AG08395 (cell line): ENCODE results near the gene TOM1L2.
"Not testable (repeated sequence)": the region's sequence is repeated elsewhere in the genome, so short reads cannot be mapped to it uniquely, and the experiment has no call there.

Experiments used
- DNase-seq: peaks from one replicate; pipeline ENCODE4 v3.0.0; 2012; ENCODE audit warnings: mixed read lengths, low spot score

The TOM1L2 gene

GRCh38 chr17:17818088-17818526, 154.1 kb downstream of the TOM1L2 start:
- peak; percentile 62 for DNase-seq

- no peak for DNase-seq
Observed at GRCh38 chr17:17817552-17817947, 154.7 kb downstream of the TOM1L2 start.

DNA sequence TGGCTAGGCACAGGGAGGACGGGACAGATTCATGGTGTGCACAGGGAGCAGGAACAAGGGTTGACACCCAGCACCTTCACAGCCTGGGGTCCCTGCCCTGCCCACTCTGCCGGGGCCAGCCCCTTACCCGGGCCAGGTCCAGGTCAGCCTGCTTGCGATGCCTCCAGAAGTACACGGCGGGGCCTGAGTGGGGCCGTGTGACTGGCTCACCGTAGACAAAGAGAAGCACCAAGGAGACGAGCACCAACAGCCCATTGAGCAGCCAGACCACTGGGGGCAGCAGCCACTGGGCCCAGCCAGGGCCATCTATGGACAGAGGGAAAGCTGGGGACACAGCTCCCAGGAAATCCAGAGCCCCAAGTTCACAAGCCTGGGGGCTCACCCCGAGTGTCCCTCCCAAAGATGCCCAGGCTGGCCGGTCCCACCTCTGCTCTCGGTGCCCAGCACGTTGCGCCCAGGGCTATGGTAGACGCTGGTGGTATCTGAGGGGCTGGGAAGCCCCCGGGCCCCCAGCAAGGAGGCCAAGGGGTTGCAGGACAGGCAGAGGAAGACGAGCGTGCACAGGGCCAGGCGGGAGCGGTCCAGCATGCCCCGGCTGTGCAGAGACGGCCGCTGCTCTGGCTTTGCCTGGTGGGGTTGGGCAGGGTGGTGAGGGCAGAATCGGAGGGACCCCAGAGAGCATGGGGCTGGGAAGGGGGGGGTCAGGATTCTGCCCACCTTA, 155.2 kb downstream of the TOM1L2 start:
- no peak for DNase-seq

DNA sequence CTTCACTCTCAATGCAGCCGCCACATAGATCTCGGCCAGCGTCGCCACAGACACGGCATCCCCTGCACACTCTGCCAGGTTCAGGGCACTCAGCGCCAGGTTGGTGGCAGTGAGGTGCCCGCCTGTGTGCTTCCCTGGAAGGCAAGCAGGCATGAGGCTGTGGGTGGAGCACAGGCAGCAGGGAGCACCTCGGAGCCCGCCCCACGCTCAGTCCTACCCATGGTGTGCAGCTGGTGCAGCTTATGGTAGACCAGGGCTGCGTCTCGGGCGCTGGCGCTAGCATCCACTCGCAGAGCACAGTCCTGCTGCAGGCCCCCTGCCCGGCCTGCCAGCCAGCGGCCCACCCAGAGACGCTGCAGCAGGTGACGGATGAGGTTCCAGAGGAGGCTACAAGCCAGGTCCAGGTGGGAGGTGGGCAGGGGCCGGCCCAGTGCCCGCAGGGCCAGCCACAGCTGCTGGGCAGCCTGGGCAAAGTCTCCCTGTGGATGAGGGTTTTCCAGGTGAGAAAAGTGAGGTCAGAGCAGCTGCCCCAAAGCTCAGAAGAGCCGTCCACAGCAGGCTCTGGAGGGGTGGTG, 155.9 kb downstream of the TOM1L2 start:
- no peak for DNase-seq

DNA sequence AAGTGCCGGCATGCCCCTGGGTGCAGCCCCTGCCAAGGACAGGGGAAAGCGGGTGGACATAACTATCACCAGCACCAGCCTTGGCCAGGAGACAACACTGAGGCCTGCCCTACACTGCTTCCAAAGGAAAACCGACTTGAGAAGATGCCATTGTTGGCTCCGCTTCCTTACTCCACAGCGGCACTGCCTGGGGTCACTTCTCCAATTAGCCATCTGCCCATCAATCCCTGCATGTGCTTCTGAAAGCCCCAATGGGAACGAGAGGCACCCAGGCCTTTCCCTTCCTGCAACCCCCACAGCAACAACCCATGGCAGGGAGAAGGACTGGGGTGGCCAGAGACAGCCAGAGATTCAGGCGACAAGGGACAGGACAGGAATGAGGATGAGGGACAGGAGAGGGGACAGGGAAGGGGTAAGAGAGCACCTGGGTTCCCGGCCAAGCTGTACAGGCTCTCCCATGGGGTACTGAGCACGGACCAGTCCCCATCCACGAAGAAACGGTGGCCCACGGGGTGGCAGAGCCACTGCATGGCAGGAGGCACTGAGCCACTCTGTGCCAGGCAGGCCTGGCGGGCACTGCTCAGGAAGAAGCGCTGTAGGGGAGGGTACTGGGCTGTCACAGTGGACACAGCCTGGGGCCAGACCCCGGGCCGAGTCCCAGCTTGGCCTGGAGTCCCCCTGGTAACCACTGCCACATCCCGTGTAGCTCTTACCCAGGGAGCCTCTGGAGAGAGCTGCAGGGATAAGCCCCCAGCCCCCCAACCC, 156.6 kb downstream of the TOM1L2 start:
- DNase-seq, result no peak

- DNase-seq, result no peak
Observed at GRCh38 chr17:17815062-17815406, 157.2 kb downstream of the TOM1L2 start.

DNA sequence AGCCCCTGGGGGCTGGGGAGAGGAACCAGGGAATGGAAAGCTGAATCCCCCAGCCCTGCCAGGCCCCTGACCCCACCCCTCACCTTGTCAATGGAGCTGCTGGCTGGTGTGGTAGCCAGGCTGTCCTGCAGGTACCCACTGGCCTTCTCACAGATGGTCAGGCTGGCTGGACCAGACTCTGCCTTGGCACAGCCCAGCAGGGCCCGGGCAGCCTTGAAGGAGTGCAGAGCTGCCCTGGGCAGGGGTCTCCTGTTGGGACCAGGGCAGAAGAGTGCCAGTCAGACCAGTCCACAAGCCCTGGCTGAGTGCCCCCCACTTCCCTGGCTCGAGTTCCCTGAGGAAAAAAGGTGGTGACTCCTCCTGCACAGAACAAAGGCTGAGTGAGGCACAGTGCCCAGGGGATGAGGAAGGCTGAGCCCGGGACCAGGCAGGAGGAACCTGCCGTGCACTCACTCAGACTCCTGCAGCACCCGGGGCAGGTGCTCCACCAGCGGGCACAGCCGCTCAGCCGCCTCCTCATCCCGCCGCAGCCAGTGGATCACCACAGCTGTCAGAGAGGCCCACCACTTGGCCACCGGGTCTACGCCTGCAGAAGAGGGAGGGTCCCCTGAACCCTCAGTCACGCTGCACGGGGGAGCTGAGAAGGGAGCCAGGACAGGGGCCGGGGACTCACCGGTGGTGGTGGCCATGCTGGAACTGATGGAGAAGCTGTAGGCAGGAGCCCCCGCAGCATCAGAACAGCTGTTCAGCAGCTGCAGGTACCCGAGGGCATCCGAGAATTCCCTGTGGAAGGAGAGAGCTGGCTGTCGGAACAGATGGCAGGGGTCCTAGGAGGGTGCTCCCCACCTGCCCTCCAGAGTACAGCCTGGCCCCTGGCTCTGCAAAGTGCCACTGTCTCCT, 157.8 kb downstream of the TOM1L2 start:
- no peak for DNase-seq

DNA sequence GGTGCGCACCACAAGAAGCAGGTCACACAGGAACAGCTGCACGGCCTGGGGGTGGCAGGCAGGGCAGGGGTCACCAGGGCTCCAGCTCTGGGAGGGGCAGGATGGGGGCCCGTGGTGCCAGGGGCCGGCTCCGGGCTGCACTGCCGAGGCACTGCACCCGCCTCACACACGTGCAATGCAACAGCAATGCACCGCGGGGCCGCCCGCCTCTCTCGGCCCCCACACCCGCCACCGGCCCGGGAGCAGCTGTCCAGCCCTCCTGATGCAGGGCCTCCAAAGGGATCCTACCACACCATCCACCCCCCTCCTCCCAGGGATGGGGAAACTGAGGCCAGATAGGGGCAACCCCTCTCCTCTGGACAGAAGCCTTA, 158.5 kb downstream of the TOM1L2 start:
- DNase-seq, result no peak

GRCh38 chr17:17813055-17813724, 159.0 kb downstream of the TOM1L2 start:
- DNase-seq, result no peak

DNA sequence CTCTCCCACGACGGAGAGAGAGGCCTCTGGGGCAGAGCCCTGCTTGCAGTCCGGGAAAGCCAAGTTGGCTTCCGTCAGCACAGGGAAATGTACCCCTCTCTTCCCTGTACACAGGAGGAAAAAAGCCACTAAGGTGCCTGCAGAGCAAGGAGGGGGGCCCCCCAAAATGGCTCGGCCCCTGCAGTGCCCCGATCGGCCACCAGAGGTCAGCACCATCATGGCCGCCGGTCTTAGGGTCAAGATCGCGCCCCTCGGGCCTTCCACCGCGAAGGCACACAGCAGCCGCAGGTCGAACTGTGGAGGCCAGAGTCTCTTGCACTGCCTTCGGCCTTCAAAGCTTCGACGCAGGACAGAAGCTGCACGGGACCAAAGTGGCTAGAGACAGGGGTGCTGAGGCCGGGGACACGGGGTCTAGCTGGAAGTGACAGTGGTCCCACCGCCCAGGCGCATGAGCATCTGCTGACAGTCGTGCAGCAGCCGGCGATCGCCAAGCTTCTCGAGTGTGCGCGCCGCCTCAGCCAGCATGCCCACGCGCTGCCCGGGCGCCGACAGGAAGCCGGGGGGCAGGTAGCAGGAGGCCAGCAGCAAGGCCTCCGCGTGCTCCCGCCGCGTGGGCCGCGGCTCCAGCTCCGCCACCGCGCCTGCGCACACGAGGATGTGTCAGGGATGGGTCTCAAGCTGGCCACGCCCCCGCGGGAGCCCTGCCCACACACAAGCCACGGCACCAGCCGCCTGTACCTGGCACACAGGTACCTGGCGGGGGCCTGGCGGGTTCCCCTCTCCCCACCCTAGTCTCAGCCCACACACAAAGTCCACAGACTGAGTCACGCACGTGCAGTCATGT, 159.8 kb downstream of the TOM1L2 start:
- peak; percentile 86 for DNase-seq

DNA sequence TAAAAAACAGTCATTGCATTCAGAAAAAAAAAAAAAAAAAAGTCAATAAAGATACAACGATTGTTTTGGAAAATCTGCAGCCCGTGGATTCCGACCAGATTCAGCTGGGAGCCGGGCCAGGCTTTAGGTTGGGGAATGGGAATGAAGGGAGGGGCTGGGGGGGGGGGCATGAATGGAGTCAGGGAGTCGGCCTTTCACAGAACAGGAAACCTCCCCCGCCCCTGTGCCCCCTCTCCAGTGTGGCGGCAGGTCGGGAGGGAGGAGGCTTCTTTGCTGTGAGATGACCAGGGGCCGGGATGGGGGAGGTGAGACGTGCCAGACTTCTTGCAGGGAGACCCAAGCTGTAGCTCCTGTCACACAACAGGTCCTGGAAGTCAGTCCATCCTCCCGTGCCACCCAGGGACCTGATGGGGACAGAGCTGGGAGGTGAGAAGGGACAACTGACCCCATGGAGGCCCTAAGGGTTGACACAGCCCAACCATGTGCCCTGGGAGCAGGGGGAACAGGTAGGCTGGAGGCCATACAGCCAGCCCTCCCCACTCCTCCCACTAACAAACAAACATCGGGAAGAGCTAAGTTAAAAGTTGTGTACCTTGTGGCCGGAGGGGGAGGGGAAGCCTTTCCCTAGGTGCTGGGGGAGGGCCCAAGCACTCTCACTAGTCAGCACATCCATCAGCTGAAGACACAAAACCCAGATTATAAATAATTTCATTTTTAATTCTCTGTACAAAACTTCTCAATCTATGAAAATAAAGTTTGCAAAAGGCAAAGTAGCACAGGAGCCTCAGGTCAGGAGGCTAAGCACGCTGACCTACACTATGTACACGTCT, 160.6 kb downstream of the TOM1L2 start:
- no peak for DNase-seq

- no peak for DNase-seq
Observed at GRCh38 chr17:17810895-17811248, 161.3 kb downstream of the TOM1L2 start.

DNA sequence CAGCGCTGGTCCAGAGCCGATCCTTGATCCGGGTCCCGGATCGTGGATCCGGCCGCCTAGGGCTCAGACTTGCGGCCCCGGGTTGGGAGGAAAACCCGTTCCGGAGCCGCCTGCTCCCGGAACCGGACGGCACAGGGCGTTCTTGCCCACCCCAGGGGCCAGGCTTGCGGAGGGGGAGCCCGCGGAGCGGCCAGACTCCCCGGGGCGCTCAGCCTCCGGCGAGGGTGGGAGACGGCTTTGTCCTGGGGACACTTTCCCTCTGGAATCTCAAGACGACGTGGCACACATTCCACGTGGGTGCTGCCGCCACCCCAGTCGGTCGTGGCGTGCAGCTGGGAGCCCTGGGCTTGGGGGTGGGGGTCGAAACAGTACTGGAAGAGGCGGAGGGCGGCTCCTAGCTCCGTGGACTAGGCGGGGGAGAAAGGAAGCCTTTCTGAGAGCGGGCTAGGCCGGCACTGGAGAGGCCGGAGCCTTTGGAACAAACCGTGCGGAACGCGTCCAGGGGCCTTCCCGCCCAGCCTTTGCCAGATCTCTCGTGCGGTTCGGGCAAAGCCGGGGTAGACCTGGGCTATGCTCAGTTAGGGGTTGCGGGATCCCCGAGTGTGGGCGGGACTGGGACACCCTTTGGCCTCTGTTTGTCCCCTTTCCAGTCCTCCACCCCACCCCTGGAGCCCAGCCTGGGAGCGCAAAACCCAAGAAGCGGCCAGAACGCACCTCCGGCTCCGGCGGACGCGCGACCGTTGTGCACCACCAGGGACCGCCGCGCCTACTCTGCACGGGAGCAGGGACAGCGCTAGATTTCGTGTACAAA, 161.9 kb downstream of the TOM1L2 start:
- peak; percentile 66 for DNase-seq

DNA sequence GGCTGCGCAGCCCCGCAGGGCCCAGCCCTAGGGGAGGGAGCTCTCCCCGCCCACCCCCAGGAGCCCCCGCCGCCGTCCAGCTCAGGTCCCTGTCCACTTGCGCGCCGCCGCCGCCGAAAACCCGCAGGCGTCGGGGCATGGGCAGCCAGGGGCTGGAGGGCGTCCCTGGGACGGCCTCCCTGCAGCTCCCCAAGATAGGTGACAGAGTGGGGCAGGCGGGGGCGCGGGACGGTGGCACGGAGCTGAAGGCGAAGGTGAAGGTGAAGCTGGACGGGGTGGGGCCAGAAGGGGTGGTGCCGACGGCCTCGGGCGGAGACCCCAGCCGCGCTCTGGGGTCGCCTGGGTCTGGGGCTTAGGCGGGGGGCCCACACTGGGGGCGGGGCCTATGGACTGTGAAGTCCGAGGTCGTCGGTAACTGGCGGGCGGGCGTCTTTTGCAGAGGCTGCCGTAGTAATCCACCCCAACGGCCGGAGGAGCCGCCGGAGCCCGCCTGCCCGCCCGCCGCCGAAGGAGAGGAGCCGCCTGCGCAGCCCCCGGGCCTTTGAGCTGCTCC, 162.6 kb downstream of the TOM1L2 start:
- DNase-seq, result no peak

- DNase-seq, result no peak
Observed at GRCh38 chr17:17808706-17809432, 163.3 kb downstream of the TOM1L2 start.

DNA sequence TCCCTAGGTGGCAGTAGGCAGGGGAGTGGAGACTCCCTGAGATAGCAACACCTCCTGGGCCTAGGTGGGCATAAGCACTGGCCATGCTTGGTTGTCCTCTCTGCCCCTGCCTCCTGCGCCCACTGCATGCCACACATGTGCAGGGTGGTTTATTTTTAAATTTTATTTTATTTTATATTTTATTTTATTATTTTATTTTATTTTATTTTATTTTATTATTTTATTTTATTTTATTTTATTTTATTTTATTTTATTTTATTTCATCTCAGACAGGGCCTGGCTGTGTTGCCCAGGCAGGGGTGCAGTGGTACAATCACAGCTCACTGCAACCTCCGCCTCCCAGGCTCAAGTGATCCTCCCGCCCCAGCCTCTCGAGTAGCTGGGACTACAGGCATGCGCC, 164.0 kb downstream of the TOM1L2 start:
- not testable (repeated sequence) for DNase-seq

- DNase-seq, result no peak
Observed at GRCh38 chr17:17807440-17807839, 164.8 kb downstream of the TOM1L2 start.

DNA sequence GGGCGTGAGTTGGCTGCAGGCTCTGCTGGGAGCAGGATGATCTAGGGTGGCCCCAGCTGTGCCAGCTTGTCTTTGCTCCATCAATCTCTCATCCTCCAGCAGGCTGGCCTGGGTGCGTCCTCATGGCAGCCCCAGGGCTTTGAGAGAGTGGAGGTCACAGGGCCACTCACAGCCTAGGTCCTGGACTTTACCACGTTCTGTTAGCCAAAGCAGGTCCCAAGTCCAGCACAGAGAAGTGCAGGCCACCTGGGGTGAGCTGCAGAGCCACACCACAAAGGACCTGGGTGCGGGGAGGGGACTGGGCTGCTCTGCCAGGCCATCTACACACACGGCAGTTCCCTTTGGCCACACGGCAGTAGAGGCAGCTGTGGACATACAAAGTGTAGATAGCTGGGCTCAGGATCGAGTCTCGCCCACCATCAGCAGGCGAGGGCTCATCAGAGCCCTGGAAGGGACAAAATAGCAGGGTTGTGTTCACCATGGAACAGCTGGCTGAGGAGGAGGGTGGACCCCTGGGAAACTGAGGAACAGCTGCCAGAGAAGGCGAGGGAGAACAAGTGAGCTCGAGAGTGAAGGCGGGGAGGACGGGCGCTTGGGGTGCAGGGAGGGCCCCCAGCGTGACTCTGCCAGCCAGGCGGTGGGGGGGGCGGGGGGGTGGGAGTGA, 165.5 kb downstream of the TOM1L2 start:
- no peak for DNase-seq
